Measurements from ENCODE around the gene RGS6.

DNA sequence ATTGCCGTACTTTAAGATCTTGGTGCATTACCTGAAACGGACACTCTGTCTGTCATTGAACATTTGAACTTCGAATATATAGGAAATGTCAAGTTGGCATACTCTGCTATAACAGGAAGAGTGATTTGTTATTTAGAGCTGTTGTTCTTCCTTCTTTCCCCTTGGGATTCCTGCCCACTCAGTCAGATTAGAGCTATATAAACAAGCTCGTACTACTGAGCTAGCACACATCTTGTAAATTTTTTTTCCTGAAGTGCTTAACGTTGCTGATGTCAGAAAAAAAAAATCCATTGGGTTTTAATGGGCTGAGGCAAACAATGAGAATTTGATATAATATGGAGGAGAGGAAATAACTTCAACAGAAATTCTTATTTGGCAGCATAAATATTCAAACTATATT is 26.8 kb downstream of the RGS6 start:
- TF ChIP-seq POLR2AphosphoS5 (IDR thresholded peaks at IDR 0.05; ENCODE audit: low read depth, low read length), result no peak
- no peak for TF ChIP-seq POLR2A (IDR thresholded peaks at IDR 0.05; ENCODE audit: low read depth, low read length)
- TF ChIP-seq TAF1 (IDR thresholded peaks at IDR 0.05; ENCODE audit: low read depth, low read length), result no peak
- TF ChIP-seq SPI1 (IDR thresholded peaks at IDR 0.05; ENCODE audit: low read depth, low read length), result no peak
